Neural progenitor cell (in vitro differentiated cells): ENCODE data around the gene LZTFL1. TPM values are rescaled to one million over a fixed set of nuclear protein-coding genes. Genes with fewer than 3 reads are reported as not detected.
"Not testable (repeated sequence)": the region's sequence is repeated elsewhere in the genome, so short reads cannot be mapped to it uniquely, and the experiment has no call there.

ENCODE experiments used
- DNase-seq: peaks from one replicate; pipeline ENCODE4 v3.0.0-alpha.2; 2016; ENCODE audit warnings: low spot score
- H2AFZ ChIP-seq: fragments of 200-600 bp; sonication (generic); replicated peaks from 2 replicates; pipeline ENCODE4 v1.6.1; 2016; ENCODE audit warnings: antibody characterized with exemption
- H3F3A ChIP-seq: fragments of 200-600 bp; sonication (generic); 2 replicates; pipeline ENCODE4 v1.6.1; 2016; ENCODE audit warnings: antibody characterized with exemption, low read depth
- H3K27ac ChIP-seq: fragments of 200-600 bp; sonication (generic); 2 replicates; pipeline ENCODE4 v1.5.1; 2016; ENCODE audit warnings: mild to moderate bottlenecking
- H3K27me3 ChIP-seq: fragments of 200-600 bp; sonication (generic); 2 replicates; pipeline ENCODE4 v1.6.1; 2016; ENCODE audit warnings: mild to moderate bottlenecking, moderate library complexity
- H3K36me3 ChIP-seq: fragments of 200-600 bp; sonication (generic); 2 replicates; pipeline ENCODE4 v1.5.1; 2016
- H3K4me1 ChIP-seq: fragments of 200-600 bp; sonication (generic); 2 replicates; pipeline ENCODE4 v1.6.1; 2016; ENCODE audit warnings: mixed run types
- H3K4me2 ChIP-seq: fragments of 200-600 bp; sonication (generic); 2 replicates; pipeline ENCODE4 v1.6.1; 2016
- H3K4me3 ChIP-seq: fragments of 200-600 bp; sonication (generic); 2 replicates; pipeline ENCODE4 v1.5.1; 2016
- H3K79me2 ChIP-seq: fragments of 200-600 bp; sonication (generic); 2 replicates; pipeline ENCODE4 v1.6.1; 2016; ENCODE audit warnings: low read depth
- H3K9ac ChIP-seq: fragments of 200-600 bp; sonication (generic); 2 replicates; pipeline ENCODE4 v1.6.1; 2016
- H3K9me3 ChIP-seq: fragments of 200-600 bp; sonication (generic); 2 replicates; pipeline ENCODE4 v1.5.1; 2016; ENCODE audit warnings: low read depth
- H4K20me1 ChIP-seq: fragments of 200-600 bp; sonication (generic); 2 replicates; pipeline ENCODE4 v1.6.1; 2016; ENCODE audit warnings: low read depth
- H3K27ac Mint-ChIP-seq: 3 replicates; pipeline ENCODE4 v1.8.0; 2021; ENCODE audit warnings: mixed read lengths
- H3K27me3 Mint-ChIP-seq: 2 replicates; pipeline ENCODE4 v1.8.0; 2022; ENCODE audit warnings: low read depth, mild to moderate bottlenecking, inconsistent platforms, moderate library complexity, mixed read lengths; ENCODE audit not compliant: insufficient read depth
- H3K36me3 Mint-ChIP-seq: 3 replicates; pipeline ENCODE4 v1.8.0; 2021; ENCODE audit warnings: mixed read lengths
- H3K4me1 Mint-ChIP-seq: 3 replicates; pipeline ENCODE4 v1.8.0; 2021; ENCODE audit warnings: mixed read lengths
- H3K4me3 Mint-ChIP-seq: 3 replicates; pipeline ENCODE4 v1.8.0; 2021; ENCODE audit warnings: mild to moderate bottlenecking, moderate library complexity, mixed read lengths
- H3K9me3 Mint-ChIP-seq: 3 replicates; pipeline ENCODE4 v1.8.0; 2020; ENCODE audit warnings: mixed read lengths
- CTCF ChIP-seq: fragments of 200-600 bp; sonication (generic); IDR thresholded peaks from 2 replicates; pipeline ENCODE4 v1.5.1; 2017; ENCODE audit warnings: antibody characterized with exemption, mild to moderate bottlenecking
- EZH2 ChIP-seq: fragments of 200-600 bp; sonication (generic); IDR thresholded peaks from 2 replicates; pipeline ENCODE4 v1.6.1; 2017; ENCODE audit warnings: antibody characterized with exemption, mild to moderate bottlenecking, moderate library complexity
- EZH2phosphoT487 ChIP-seq: fragments of 200-600 bp; sonication (generic); IDR thresholded peaks from 2 replicates; pipeline ENCODE4 v1.6.1; 2017; ENCODE audit warnings: antibody characterized with exemption
- total RNA-seq: library from RNA; depleted of rRNA; stranded (reverse); fragments of >200 nt; gene quantifications from 2 replicates; pipeline ENCODE4 v1.2.3, GENCODE V29; 2015; ENCODE audit warnings: low replicate concordance

The LZTFL1 gene
- total RNA-seq, 1 donor from 2014 or later = 22.5 TPM

- Histone ChIP-seq H3K4me3 (no peak overlapping the region), H3K9ac (no peak overlapping the region), H3K4me1 (no peaks in the 10 kb centered on the region), H3K27me3 (peaks cover 17% of the 10 kb centered on the region), H4K20me1 (no peaks in the 10 kb centered on the region), H3K79me2 (no peaks in the 10 kb centered on the region), H3K4me2 (no peak overlapping the region), H3K27ac (no peak overlapping the region), H2AFZ (no peak overlapping the region), H3F3A (no peaks in the 10 kb centered on the region), H3K9me3 (peaks cover 3% of the 10 kb centered on the region), H3K36me3 (no peaks in the 10 kb centered on the region)
- TF ChIP-seq CTCF (no peak), EZH2 (no peak), EZH2phosphoT487 (no peak)
- DNase-seq = no peak
- Mint-ChIP-seq H3K27me3 (peaks cover 6% of the 10 kb centered on the region), H3K9me3 (peaks cover 11% of the 10 kb centered on the region), H3K4me1 (no peaks in the 10 kb centered on the region), H3K27ac (no peak overlapping the region), H3K4me3 (no peak overlapping the region), H3K36me3 (no peaks in the 10 kb centered on the region)
Observed at GRCh38 chr3:45860481-45860880, 18.6 kb upstream of the LZTFL1 start.

- no peaks in the 10 kb centered on the region for H3K4me1 Mint-ChIP-seq
- Histone ChIP-seq H3K4me1 (no peaks in the 10 kb centered on the region), H4K20me1 (no peaks in the 10 kb centered on the region), H2AFZ (no peak overlapping the region), H3K9me3 (peaks cover 3% of the 10 kb centered on the region), H3K79me2 (no peaks in the 10 kb centered on the region), H3K4me2 (no peak overlapping the region), H3K27me3 (peaks cover 14% of the 10 kb centered on the region), H3F3A (no peaks in the 10 kb centered on the region), H3K4me3 (no peak overlapping the region), H3K27ac (no peak overlapping the region), H3K36me3 (no peaks in the 10 kb centered on the region), H3K9ac (no peak overlapping the region)
- peaks cover 11% of the 10 kb centered on the region for H3K9me3 Mint-ChIP-seq
- no peak for DNase-seq
- H3K27me3 Mint-ChIP-seq = peaks cover 6% of the 10 kb centered on the region
- H3K27ac Mint-ChIP-seq = no peak overlapping the region
- TF ChIP-seq EZH2phosphoT487 = no peak
- TF ChIP-seq CTCF = no peak
- no peak for TF ChIP-seq EZH2
- H3K36me3 Mint-ChIP-seq = no peaks in the 10 kb centered on the region
- H3K4me3 Mint-ChIP-seq = no peak overlapping the region
Observed at GRCh38 chr3:45858809-45859543, 17.1 kb upstream of the LZTFL1 start.

GRCh38 chr3:45857024-45857423 lies 15.1 kb upstream of the LZTFL1 start:
- not testable (repeated sequence) for H3K36me3 ChIP-seq, H3K27ac ChIP-seq, H3K4me2 ChIP-seq, H3K36me3 Mint-ChIP-seq, H3F3A ChIP-seq, H3K4me3 ChIP-seq, H4K20me1 ChIP-seq, H3K27me3 Mint-ChIP-seq, H3K4me3 Mint-ChIP-seq, H2AFZ ChIP-seq, H3K4me1 ChIP-seq, H3K9me3 Mint-ChIP-seq, H3K9ac ChIP-seq, H3K9me3 ChIP-seq, H3K27ac Mint-ChIP-seq, H3K79me2 ChIP-seq, H3K4me1 Mint-ChIP-seq, DNase-seq
- peaks cover 34% of the 10 kb centered on the region for H3K27me3 ChIP-seq

GRCh38 chr3:45856323-45856722 lies 14.4 kb upstream of the LZTFL1 start:
- not testable (repeated sequence) for H3K27me3 Mint-ChIP-seq, H3K4me1 Mint-ChIP-seq

More at GRCh38 chr3:45856323-45856722, 14.4 kb upstream of the LZTFL1 start:
- H3K4me3 ChIP-seq, H3F3A ChIP-seq, DNase-seq, H3K36me3 Mint-ChIP-seq, H3K9me3 ChIP-seq, H3K4me3 Mint-ChIP-seq, H3K79me2 ChIP-seq, H3K4me2 ChIP-seq, H3K9ac ChIP-seq, H4K20me1 ChIP-seq, H3K36me3 ChIP-seq, H3K27ac Mint-ChIP-seq, H3K4me1 ChIP-seq, H2AFZ ChIP-seq, H3K27ac ChIP-seq, H3K9me3 Mint-ChIP-seq: not testable (repeated sequence)
- H3K27me3 ChIP-seq = peaks cover 40% of the 10 kb centered on the region
